Measurements from ENCODE around the gene NT5C2.

GRCh38 chr10:103106539-103106938 lies 86.5 kb downstream of the NT5C2 start:
- TF ChIP-seq CTCF (conservative IDR thresholded peaks at IDR 0.05 in 1 of 2, IDR thresholded peaks at IDR 0.05 in 1 of 2; ENCODE audit: low read depth in 1 of 2, low read length in 2 of 2) (no peak), EZH2 (IDR thresholded peaks at IDR 0.05; ENCODE audit: low read length, missing control alignments) (no peak)

Measured in fibroblast of lung (primary cell).